A673 (cell line): ENCODE data around the gene TBX5. TPM values are rescaled to one million over a fixed set of nuclear protein-coding genes. Genes with fewer than 3 reads are reported as not detected.

Experiments used
- Bru-seq: library from RNA; stranded (reverse); fragments of 400-500 nt; gene quantifications from one replicate; lab custom pipeline; 2021; lab: Mats Ljungman, UMichigan
- BruChase-seq, 2 experiments: library from RNA; stranded (reverse); fragments of 400-500 nt; gene quantifications; one replicate each; lab custom pipeline; 2021; lab: Mats Ljungman, UMichigan
- BruUV-seq: library from RNA; stranded (reverse); fragments of 400-500 nt; replicated peaks from 2 replicates; lab custom pipeline; 2021; lab: Mats Ljungman, UMichigan
- CTCF ChIA-PET: fragments of 300-600 bp; sonication (Branson Sonifier 250); formaldehyde crosslinking; loops from one replicate; lab custom pipeline; 2022; ENCODE audit warnings: antibody characterized with exemption; lab: Charles Lee
- POLR2A ChIA-PET: fragments of 300-600 bp; sonication (Branson Sonifier 250); formaldehyde crosslinking; loops from one replicate; lab custom pipeline; 2022; ENCODE audit warnings: antibody characterized with exemption; ENCODE audit not compliant: low non-redundant PET; lab: Charles Lee
- DNase-seq: peaks from one replicate; pipeline ENCODE4 v3.0.0-alpha.2; 2015; ENCODE audit warnings: low spot score
- H3K27ac ChIP-seq: fragments of 200-600 bp; sonication (generic); 2 replicates; pipeline ENCODE4 v1.5.1; 2016; ENCODE audit warnings: mixed run types, low read depth, mild to moderate bottlenecking, mixed read lengths, antibody characterized with exemption, low read length; ENCODE audit not compliant: poor library complexity, severe bottlenecking
- H3K27me3 ChIP-seq: fragments of 200-600 bp; sonication (generic); replicated peaks from 2 replicates; pipeline ENCODE4 v1.6.1; 2017; ENCODE audit warnings: mixed run types, low read depth, mild to moderate bottlenecking, mixed read lengths, antibody characterized with exemption, low read length; ENCODE audit not compliant: insufficient read depth, poor library complexity
- H3K36me3 ChIP-seq: fragments of 200-600 bp; sonication (generic); 2 replicates; pipeline ENCODE4 v1.6.1; 2016; ENCODE audit warnings: mixed run types, mild to moderate bottlenecking, mixed read lengths, antibody characterized with exemption, low read length; ENCODE audit not compliant: insufficient read depth, poor library complexity, severe bottlenecking
- H3K4me1 ChIP-seq: fragments of 200-600 bp; sonication (generic); 2 replicates; pipeline ENCODE4 v1.6.1; 2017; ENCODE audit warnings: mixed run types, mild to moderate bottlenecking, mixed read lengths, antibody characterized with exemption, low read length; ENCODE audit not compliant: insufficient read depth, poor library complexity, severe bottlenecking
- H3K4me3 ChIP-seq: fragments of 200-600 bp; sonication (generic); 2 replicates; pipeline ENCODE4 v1.5.1; 2016; ENCODE audit warnings: low read depth, mixed run types, mild to moderate bottlenecking, mixed read lengths, low read length; ENCODE audit not compliant: poor library complexity, severe bottlenecking
- H3K9me3 ChIP-seq: fragments of 200-600 bp; sonication (generic); 2 replicates; pipeline ENCODE4 v1.6.1; 2016; ENCODE audit warnings: mixed run types, low read depth, mild to moderate bottlenecking, mixed read lengths, antibody characterized with exemption, low read length; ENCODE audit not compliant: poor library complexity, severe bottlenecking
- EZH2 ChIP-seq: fragments of 200-600 bp; sonication (generic); IDR thresholded peaks from 2 replicates; pipeline ENCODE4 v1.6.1; 2017; ENCODE audit warnings: borderline replicate concordance, low read depth, mild to moderate bottlenecking, mixed read lengths, antibody characterized with exemption, low read length; ENCODE audit not compliant: poor library complexity, severe bottlenecking
- intact Hi-C: fragments of 100-400 bp; cut with micrococcal nuclease; formaldehyde crosslinking; loops from one replicate; pipeline ENCODE4 v1.10.0; 2022; ENCODE audit not compliant: unreplicated experiment
- long read RNA-seq: library from polyadenylated mRNA; stranded (forward); transcript quantifications from one replicate; pipeline ENCODE4 v2.0.0, GENCODE V29; 2022
- total RNA-seq: library from RNA; stranded (reverse); gene quantifications from 2 replicates; pipeline ENCODE4 v1.2.3, GENCODE V29; 2021
- TF ChIP-seq, protein P1 (sequence below): fragments of 300-800, 200-600 bp; sonication (generic); conservative IDR thresholded peaks from 2 replicates; pipeline ENCODE4 v1.5.1; 2017; ENCODE audit warnings: low read depth, mild to moderate bottlenecking, antibody characterized with exemption, low read length, moderate library complexity, mixed read lengths

TBX5 gene
- total RNA-seq (1.2 and 2.1 TPM in 2 replicates), Bru-seq, nascent RNA (percentile 40 among the genes with signal in this experiment), BruChase-seq, experiment 1, labeled RNA remaining after a 2-hour chase (percentile 31 among the genes with signal in this experiment), BruChase-seq, experiment 2, labeled RNA remaining after a 6-hour chase (percentile 36 among the genes with signal in this experiment)
- long read RNA-seq, partial matches to known transcripts: 0 of 2 reads
- long read RNA-seq, other reads (novel, unspliced or antisense): 0 of 2 reads

DNA sequence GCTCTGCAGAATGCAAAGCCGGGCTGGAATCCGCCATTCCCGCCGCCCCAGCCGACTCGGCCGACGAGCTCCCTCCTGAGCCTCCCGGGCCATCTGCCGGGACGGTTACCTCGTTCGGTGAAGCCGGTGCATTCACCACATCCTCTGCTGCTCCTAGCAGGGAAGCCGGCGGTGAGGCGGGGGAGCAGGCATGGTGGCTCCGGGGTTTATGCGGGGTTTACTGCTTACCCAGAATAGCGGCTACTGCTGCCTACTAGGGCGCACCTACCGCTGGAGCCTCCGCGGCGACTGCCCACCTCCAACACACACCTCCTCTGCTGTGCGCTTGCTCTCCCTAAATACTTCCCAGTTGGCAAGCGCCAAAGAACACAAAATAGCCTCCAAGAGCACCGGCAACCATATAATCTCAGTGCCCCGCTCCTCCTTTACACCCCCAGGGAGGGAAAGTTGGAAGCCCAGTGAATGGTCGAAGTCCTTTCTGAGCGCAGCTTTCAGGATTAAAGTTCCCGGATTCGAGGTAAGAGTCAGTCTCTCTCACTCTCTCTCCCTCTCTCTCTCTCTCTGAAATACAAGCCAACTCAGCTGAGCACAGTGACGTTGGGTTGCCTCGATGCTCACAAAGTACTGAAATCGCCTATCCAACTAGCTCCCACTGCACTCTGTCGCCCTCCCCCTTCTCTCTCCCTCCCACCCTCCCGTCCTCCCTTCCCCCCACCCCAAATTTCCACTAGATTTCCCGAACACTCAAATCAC lies at the start of gene TBX5:
TBX5 (minus strand) TSS at position 626 of the 753 bp plus-strand sequence. CDS start 2,246 bp downstream, outside the sequence.
- H3K36me3 ChIP-seq: no peaks in the 10 kb centered on the region
- TF ChIP-seq, protein P1, sequence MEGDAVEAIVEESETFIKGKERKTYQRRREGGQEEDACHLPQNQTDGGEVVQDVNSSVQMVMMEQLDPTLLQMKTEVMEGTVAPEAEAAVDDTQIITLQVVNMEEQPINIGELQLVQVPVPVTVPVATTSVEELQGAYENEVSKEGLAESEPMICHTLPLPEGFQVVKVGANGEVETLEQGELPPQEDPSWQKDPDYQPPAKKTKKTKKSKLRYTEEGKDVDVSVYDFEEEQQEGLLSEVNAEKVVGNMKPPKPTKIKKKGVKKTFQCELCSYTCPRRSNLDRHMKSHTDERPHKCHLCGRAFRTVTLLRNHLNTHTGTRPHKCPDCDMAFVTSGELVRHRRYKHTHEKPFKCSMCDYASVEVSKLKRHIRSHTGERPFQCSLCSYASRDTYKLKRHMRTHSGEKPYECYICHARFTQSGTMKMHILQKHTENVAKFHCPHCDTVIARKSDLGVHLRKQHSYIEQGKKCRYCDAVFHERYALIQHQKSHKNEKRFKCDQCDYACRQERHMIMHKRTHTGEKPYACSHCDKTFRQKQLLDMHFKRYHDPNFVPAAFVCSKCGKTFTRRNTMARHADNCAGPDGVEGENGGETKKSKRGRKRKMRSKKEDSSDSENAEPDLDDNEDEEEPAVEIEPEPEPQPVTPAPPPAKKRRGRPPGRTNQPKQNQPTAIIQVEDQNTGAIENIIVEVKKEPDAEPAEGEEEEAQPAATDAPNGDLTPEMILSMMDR: no peak
- peak; percentile 99 for TF ChIP-seq EZH2
- ChIA-PET CTCF (no interaction called here), POLR2A (no interaction called here)
- DNase-seq: no peak
- H3K27ac ChIP-seq: peak within 1 kb of the TSS; percentile 30
- intact Hi-C loops: no loop called here
- H3K4me3 ChIP-seq: peak within 1 kb of the TSS; percentile 49
- H3K27me3 ChIP-seq: peaks cover 80% of the 10 kb centered on the region
- BruUV-seq: no TSS peak
- H3K4me1 ChIP-seq: no peaks in the 10 kb centered on the region
- no peaks in the 10 kb centered on the region for H3K9me3 ChIP-seq

DNA sequence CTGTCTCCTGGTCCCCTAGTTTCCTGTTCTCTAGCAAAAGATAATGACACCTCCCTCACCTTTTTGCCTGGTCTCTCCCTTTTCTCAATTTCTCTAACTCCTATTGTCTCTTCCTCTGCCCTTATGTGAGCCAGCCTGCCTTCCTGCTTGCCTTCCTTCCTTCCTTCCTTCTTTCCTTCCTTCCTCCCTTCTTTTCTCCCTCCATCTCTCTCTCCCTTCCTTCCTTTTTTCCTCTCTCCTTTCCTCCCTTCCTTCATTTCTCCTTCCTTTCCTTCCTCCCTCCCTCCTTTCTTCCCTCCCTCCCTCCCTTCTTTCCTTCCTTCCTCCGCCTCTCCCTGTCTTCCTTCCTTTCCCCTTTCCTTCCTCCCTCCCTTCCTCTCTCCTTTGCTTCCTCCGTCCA lies 45.7 kb upstream of the TBX5 start:
- Histone ChIP-seq H3K27me3 (peaks cover 25% of the 10 kb centered on the region), H3K27ac (no peak overlapping the region), H3K4me1 (no peaks in the 10 kb centered on the region), H3K36me3 (no peaks in the 10 kb centered on the region), H3K4me3 (no peak overlapping the region), H3K9me3 (no peaks in the 10 kb centered on the region)
- CTCF ChIA-PET: no interaction called here
- intact Hi-C loops: no loop called here
- no TSS peak for BruUV-seq
- no peak for TF ChIP-seq EZH2
- TF ChIP-seq, protein P1: no peak
- POLR2A ChIA-PET: no interaction called here
- no peak for DNase-seq

DNA sequence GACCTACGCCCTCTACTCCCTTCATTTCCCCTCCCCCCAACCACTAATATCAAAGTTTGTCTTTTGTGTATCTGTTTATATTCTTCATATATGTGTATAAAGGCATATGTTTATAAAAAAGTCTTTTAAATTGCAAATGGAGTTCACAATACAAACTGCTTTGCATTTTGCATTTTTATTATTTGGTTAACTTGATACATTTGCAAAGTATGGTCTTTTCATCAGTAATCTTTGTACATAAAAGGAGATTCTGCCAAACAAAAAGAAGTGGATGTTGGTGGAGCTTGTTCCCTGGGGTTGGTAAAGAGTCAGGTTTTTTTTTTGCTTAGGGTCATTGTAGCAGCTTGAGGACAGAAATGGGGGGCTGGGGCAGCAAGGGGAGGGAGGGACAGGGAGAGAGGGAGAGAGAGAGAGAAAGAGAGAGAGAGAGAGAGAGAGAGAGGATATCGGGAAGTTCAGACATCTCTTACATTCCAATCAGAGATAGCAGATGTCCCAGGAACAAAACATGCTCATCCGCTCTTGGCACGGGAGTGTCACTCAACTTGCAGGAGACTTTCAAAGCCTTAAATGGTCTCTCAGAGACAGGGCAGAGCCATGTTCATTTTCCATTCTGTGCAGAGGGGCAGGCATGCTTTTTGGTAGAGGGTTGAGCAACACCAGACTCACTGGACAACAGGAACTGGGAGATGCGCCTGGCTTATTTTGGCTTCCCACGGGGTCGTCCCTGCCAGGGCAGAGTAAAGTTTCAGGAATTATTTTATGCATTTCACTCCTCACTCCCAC lies 44.8 kb upstream of the TBX5 start:
- BruUV-seq: no TSS peak
- intact Hi-C loops: no loop called here
- H3K27me3 ChIP-seq: peaks cover 34% of the 10 kb centered on the region

More for the DNA sequence above, 44.8 kb upstream of the TBX5 start:
- no peaks in the 10 kb centered on the region for H3K4me1 ChIP-seq
- no peaks in the 10 kb centered on the region for H3K9me3 ChIP-seq
- CTCF ChIA-PET: no interaction called here
- no peak overlapping the region for H3K4me3 ChIP-seq
- POLR2A ChIA-PET: no interaction called here
- H3K36me3 ChIP-seq: no peaks in the 10 kb centered on the region
- DNase-seq: no peak
- H3K27ac ChIP-seq: no peak overlapping the region
- TF ChIP-seq EZH2: no peak
- TF ChIP-seq, protein P1: no peak
